Stimulated activated CD8-positive, alpha-beta memory T cell treated with anti-CD3 and anti-CD28 coated beads, Interleukin-12 subunit alpha, Interleukin-12 subunit beta, amount 100 ng/mL, for 24 hours (primary cell): ENCODE data around the gene TM7SF3.
"Not testable (repeated sequence)": the region's sequence is repeated elsewhere in the genome, so short reads cannot be mapped to it uniquely, and the experiment has no call there.

ENCODE experiments used
- DNase-seq: peaks from one replicate; pipeline ENCODE4 v3.0.0-alpha.2; 2020; ENCODE audit errors: extremely low read depth

The TM7SF3 gene

DNA sequence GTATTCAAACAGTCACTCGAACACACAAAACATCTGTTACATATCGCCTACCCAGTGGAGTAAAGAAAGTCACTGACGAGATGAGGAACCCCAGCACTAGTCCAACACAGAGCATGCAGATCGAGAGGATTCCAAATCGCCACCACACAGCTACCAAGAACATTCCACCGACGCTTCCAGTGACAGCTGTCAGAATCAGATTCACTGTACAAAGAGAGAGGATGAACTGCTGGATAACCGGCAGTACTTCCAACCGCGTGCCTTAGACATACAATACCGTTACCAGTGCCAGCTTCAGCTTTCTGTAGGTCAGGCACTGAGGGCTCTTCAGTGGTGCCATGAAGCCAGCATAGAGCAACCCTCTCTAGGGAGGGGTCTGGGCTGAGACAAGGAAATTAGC is 34.5 kb downstream of the TM7SF3 start:
- DNase-seq = no peak

DNA sequence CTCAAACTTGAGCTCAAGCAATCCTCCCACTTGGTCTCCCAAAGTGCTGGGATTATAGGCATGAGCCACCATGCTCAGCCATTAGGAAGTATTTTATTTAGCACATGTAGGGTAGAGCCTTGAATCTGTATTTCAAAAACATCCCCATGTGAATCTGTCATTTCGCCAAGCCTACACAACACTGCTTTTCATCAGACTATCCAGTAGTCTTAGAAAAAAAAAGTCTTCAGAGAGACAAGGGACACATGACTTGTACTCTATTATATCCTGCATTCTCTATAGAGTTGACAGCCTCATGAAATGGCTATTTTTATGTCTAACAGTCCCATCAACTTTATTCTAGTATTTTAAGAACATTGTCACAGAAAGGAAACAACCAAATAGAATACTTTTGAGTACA is 35.4 kb downstream of the TM7SF3 start:
- DNase-seq = no peak

DNA sequence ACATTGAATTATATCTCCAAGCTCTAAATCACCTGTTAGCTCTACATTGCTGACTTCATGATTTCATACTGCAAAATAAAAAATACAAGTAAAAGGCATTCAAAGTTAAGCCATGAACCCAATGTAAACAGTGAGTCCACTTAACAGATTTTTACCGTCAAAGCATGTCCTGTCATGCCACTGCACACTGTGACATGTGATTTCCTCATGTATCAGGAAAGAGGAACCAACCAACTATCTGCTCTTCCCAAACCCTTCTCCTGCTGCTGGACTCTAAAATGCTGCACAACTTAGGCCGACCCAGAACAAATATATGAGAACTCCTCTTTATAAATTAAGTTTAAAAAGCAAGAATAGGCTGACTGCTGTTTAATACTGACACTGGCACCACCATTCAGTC is 37.5 kb downstream of the TM7SF3 start:
- no peak for DNase-seq

DNA sequence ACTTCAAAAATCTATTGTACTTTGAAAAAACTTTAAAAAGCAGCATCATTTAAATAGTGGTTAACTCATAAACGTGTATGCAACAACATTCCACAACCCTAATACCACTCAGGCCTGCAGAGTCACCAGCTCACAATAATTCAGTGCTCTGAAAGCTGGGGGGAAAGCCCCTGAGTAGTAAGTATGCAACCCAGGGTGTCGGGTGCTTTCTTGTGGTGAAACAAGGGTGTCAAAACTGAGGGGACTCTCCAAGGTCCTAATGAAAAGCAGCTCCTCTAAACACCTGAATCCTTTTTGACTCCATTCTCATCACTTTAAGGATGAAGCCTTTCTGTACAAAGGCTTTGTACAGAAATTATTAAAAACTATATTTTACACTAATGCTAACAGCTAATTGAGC is 42.2 kb downstream of the TM7SF3 start:
- peak; percentile 9 for DNase-seq

DNA sequence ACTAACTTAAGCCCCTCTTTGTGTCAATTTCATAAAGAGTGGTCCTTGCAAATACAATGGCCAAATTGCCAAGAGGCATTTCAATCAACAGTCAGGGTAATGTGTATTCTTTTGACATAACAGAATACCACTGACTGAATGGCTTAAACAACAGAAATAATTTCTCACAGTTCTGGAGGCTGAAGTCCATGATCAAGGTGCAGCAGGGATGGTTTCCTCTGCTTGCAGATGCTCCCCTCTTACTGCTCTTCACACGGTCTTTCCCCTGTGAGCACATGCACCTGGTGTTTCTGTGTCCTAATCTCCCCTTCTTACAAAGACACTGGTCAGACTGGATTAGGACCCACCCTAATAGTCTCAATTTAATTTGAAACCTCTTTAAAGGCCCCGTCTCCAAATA is 44.0 kb downstream of the TM7SF3 start:
- DNase-seq = no peak

DNA sequence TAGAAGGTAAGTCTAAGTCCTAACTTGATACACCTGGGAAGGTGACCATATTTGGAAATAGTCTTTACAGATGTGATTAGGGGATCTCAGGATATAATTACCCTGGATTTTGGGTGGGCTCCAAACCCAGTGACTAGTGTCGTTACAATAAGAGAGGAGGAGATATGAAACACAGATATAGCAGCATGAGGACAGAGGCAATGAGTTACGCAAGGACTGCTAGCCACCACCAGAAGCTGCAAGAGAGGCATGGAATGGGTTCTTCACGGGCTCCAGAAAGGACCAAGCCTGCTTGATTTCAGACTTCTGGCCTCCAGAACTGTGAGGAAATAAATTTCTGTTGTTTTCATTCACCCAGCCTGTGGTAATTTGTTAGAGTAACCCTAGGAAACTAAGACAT is 47.3 kb downstream of the TM7SF3 start:
- no peak for DNase-seq

DNA sequence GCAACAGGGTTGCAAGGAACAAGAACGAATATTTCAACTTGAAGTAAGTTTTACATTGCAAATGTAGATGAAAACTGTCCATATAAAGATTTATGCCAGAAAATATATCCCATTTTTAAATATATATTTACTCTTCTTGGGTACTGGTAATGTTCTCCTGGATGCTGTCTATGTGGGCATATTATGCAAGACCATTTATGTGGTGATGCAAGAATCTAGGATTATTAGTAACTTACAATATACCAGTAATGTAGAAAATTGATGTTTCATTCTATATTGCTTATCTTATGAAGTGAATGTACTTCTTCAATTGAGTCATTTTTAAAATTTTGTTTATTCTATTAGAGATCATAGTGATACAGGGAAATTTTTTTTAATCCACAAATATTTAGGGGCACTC is 50.8 kb downstream of the TM7SF3 start:
- DNase-seq = no peak

DNA sequence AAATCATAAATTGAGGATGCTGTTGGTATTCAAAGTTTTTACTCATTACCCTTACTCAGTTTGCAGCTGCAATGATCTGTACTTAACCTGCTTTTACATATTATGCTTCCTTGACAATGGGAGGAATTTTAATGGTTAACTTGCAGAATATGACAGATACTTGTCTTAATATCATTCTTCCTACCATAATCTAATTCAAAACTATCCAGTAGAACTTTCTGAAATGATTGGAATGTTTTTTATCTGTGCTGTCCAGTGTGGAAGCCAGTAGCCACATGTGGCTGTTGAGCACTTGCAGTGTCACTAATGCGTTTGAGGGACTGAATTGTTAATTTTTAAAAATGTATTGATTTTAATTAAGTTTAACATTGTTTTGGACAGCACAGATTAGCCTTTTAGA is 52.4 kb downstream of the TM7SF3 start:
- DNase-seq = no peak

DNA sequence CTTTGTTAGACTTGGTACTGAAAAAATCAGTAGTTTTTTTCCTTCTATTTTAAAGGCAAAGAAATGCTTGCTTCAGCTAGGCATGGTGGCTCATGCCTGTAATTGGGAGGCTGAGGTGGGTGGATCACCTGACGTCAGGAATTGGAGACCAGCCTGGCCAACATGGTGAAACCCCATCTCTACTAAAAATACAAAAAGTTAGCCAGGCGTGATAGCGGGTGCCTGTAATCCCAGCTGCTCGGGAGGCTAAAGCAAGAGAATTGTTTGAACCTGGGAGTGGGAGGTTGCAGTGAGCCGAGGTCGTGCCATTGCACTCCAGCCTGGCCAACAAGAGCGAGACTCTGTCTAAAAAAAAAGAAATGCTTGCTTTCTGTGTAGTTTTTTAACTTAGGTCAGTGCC is 52.8 kb downstream of the TM7SF3 start:
- DNase-seq = not testable (repeated sequence)

DNA sequence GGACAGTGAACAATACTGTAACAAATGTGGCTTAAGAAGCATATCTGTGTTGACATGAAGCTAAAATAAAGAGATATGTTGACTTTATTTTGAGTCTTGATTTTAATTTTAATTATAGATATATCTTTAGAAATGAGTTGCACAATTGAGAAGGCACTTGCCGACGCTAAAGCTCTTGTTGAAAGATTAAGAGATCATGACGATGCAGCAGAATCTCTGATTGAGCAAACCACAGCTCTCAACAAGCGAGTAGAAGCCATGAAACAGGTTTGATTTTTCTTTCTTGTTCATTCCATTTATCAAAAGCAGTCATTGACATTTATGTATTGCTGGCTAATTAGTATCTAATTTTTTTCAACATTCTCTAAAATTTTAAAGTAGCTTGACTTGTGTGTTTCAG is 60.2 kb downstream of the TM7SF3 start:
- DNase-seq = no peak

DNA sequence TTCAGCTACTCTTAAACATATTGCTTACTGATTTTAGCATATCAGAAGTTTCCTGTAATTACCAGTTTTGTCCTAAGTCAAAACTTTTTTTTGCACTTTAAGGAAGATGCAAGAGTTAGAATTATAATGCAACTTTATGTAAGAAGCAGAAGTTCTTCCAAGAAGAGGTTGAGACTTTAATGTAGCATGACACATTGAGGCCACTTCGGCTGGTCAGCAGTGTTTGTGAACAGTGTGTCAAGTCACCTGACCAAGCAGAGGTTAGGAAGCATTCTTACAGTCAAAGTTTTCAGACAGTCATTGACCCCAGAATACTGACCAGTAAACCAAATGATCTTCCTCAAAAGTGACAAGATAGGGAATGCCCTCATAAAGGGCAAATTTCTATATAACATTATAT is 60.7 kb downstream of the TM7SF3 start:
- no peak for DNase-seq

DNA sequence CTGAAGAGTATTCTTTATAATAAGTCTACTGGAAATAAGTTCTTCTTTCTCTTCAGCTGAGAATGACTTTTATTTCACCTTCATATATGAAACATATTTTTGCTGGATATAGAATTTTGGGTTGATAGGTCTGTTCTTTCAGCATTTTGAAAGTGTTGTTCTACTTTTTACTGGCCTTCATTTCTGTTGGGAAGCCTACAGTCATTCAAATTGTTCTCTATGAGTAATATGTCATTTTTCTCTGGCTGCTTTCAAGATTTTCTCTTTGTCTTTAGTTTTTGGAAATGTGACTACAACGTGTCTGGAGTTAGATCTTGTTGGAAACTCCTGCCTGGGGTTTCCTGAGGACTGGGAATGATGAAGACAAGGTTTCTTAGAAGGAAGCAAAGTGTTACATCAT is 65.9 kb downstream of the TM7SF3 start:
- DNase-seq = no peak

DNA sequence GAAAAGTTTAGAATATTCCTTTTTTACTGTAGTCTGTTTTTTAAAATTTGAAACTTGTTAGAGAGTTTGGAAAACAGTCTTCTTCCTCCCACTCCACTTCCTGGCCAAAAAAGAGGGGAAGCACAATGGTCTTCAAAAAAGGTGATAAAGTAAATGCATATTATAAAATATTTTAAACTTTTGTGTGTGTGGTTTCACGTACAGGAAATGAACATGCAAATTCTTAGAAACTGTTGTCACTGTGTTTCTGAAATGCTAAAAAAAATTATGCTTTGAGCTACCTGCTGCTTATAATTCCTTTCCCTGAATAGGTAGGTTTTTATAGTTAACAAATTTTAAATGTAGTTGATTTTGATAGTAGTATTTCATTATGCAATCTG is 73.0 kb downstream of the TM7SF3 start:
- no peak for DNase-seq

DNA sequence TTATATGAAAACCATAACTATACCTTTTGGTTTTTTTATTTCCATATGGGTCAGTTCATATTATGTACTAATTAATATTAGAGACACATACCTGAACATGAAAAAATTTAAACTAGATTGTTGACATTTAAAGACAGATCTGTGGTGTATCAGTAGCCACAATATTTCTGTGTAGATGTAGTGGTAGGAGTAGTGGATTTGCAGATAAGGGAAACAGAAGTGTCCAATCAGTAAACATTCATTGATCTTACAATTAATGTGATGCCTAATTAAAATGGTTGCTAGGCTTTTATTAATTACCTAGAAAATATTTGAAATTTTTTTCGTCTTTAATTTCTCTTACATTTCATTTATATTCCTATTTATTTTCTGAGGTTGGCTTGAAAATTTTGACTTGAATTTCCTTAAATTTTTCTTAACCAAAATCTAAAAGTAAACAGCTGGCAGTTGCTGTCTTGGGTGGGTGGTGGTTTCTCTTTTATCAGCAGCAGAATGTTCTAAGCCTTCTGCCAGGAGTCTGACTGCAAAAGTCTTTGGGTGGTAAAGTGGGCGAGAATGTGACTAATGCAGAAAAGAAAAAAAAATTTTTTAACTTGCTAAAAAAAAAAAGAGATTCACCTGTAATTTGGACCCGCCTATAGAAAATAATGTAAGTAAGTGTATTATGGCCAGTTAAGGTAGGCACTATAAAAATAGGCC is 73.5 kb downstream of the TM7SF3 start:
- DNase-seq = no peak

DNA sequence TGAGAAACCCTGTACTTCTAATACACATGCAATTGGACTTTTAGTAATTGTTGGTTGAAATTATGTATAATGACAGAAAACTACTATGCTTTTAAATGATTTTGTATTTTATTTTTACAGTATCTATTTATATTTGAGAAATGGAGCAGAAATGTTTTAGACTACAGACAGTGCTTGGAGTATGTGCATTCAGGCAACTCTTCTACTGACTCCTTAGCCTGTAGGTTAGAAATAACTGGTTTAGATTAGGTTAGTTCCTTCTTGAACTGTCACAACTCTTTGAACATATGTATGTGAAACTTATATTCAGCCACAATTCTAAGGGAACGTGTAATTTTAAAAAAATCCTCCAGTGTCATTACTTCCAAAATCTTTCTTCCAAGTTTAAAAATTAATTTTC is 74.2 kb downstream of the TM7SF3 start:
- no peak for DNase-seq

DNA sequence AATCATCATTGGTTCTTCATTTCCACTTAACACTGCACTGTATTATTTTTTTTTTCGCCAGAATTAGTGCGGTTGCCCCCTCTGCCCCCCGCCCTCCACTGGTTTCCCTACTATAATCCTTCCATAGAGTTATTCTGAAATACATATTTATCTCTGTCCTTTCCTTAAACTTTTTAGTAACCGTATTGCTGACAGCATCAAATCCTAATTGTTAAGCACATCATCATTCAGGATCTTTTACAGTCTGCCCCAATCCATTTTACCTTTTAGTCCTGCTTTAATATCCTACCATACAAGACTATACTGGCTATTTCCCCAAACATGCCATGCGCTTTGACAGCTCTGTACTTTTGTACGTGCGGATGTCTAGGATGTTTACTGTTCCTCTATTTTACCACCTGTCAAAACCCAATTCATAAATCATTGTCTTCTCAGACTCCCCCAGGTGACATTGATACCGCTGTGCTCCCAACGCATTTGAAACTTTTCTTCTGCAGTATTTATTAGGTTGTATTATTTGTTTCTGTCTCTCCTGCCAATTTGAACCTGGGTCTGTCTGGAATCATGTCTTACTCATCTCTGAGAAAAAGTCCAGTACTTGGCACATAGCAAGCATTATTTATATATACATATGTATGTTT is 74.9 kb downstream of the TM7SF3 start:
- DNase-seq = no peak

DNA sequence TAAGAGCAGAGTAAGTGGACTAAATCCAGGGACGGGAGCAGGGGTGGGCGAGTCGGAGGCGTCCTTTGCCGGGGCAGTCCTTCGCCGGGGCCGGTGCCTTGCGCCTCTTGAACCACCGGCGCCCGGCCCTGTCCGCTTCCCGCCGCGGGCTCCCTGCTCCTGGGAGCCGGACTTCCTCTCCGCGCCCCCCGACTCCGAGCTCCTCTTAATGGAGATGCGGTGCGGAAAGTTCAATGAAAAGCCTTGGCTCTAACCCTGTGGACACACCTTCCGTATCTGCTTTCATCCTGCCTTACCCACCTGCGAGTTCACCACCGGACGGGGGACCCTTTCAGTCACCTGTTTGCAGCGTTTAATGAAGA is 75.5 kb downstream of the TM7SF3 start:
- no peak for DNase-seq

DNA sequence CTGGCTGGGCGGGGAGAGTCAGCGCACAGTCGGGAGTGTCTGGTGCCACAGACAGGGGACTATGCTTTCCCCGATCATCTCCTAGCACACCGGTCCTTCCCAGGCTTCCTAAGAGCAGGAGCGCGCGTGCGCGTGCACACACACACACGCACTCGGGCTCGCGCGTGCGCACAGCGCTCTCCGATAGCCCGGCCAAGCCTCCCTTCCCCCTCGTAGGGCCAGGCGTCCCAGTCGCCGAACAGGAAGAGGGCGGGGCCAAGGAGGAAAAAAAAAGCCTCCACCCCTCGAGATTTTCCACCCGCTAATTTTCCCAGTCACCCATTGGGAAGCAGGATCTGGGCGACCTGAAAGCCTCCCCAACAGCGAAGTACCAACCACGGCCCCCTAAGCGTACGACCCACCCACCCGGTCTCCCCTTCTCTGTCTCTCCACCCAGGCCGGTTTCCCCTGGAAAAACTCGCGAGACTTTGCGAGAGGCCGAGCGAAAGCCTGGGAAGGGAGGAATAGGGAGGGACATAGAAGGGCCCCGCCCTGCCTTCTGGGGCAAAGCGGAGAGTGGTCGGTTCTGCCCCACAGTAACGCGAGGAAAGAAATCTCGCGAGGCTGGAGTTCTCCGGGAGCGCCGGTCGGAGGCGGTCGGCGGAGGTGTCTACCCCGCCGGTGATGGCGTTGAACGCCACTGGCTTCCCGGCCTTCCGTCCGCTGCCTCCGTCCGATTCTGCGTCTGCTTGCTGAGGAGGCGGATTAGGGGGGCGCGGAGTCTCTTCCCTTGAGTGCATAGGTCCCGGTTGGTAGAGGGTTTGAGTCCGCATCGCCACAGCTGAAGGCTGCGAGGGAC is 76.1 kb downstream of the TM7SF3 start, which contains the start of the genes FGFR1OP2 and INTS13:
TSS of gene FGFR1OP2 (plus strand) at position 608 of the 838 bp plus-strand sequence. CDS start 15,689 bp downstream, outside the sequence.
TSS of gene INTS13 (minus strand) at position 119 of the 838 bp plus-strand sequence. CDS start 1,178 bp downstream, outside the sequence.
- peak; percentile 89 for DNase-seq

DNA sequence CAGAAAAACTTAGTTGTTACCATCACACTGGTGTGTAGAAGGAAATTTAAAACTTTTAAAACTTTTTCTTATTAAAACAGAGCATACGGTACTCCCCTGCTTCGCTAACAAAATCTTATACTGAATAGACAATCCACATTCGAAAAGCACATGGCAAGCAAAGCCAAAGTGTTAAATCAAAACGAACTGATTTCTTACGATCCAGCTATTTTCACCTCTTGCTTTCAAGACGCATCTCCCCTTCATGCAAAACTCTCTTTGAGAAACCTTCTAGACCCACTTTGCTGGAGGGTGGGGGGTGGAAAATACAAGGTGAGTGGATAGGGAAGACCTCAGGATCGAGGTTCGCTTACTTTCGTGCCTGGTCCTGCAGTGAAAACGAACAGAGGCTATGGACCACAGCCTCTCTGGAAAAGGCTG is 76.7 kb downstream of the TM7SF3 start:
- DNase-seq = no peak

DNA sequence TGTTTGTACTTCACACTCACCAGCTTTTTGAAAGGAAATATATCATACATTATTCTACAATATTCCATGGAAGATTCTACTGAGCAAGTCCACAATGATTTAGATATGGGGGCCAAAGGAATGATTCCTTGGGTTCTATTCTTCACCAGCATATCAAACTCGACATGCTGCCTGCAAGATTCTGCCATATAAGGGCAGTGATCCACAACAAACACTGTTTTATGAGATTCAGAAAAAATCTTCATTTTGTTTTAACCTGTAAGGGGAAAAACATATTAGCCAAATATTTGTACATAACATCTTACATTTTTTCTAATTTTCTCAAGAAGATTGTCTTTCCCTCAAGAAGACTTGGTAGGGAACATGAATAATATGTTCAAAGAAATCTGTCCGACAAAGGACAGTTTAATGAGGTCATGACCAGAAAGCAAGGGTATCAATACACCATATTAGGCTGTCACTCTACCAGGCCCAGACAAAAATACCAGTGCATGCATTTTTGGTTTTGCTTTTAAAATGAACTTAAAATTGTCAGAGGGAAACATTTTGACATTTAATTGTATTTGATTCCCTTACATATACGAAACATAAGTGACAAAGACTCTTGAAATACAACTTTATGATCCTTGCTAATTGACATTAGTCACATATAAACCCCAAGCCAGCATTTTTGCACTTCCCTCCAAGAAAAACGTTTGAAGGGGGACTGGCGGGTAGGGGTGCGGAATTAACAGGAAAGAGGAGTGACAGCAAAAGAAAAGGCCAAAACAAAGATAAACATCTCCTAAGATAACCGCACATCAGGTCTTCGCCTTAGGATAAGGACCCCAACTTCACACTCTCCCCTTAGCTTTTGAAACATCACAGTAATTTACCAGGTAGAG is 77.4 kb downstream of the TM7SF3 start:
- DNase-seq = no peak

DNA sequence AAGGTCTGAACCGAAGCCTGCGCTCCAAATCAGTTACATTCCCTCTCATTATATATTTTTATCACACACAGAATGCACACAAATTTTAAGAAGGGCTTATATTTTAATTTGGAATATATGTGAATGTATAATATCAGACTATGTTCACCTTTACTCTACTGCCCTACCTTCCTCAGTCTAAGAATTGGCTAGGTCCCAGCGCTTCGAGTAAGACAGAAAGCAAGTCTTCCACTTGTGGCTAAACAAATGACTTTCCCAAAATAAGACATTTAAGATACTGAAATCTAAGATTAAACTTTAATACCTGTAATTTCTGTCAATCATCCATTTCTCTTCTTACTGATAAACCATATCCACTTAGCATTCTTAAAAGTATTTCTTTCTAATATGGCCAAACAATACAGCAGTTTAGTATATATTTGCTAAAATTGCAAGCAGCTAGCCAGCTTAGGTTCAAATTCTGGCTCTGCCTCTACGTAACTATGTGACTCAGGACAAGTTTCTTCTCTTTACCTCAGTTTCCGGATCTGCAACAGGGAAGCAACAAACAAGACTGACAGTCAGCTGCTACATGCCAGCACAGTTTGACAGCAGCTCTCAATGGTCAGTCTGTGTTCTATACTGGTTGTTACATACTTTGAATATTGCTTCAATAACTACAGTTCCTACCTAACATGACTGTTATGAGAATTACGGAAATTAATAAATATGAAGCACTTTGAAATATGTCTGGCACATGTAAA is 78.4 kb downstream of the TM7SF3 start:
- DNase-seq = no peak
